Activated CD4-positive, CD25-positive, alpha-beta regulatory T cell treated with anti-CD3 and anti-CD28 coated beads, Interleukin-2, amount 50 U/mL, for 72 hours (primary cell): Measurements from ENCODE around the gene CALCA.
A peak's percentile ranks its signal among the peaks of the same experiment; 100 is the strongest.
"Not testable (repeated sequence)": the region's sequence is repeated elsewhere in the genome, so short reads cannot be mapped to it uniquely, and the experiment has no call there.

Experiments
- DNase-seq: peaks from one replicate; pipeline ENCODE4 v3.0.0; 2021

CALCA gene, protein sequence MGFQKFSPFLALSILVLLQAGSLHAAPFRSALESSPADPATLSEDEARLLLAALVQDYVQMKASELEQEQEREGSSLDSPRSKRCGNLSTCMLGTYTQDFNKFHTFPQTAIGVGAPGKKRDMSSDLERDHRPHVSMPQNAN

DNA sequence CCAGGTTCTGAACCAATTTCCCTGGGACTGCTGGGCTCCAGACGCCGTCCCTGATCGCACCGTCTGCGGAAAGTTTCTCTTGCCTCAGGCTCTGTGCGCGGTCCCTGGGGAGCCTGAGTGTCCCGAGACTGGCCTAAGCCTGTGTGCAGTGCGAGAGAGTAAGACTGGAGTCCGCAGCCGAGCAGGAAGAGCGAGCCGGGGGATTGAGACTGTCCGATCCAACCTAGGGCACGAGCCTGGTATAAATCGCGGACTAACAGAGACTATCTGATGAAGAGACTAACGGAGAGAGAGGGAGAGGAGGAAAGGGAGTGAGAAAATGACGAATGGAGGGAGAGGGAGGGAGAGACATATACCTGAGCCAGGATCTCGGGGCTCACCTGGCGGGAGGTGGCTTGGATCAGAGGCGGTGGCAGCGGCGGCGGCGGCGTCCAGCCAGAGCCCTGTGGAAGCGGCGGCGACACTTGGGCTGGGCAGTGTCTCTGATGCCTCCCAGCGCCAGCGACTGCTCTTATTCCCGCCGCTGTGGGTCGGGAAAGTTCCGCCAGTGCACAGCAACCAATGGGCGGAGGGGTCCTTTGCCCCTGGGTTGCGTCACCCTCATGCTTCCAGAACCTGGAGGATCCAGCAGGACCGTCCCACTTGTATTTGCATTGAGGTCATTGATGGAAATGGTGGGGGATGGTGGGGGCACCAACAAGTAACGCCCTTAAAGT, at the start of gene CALCA:
CALCA (minus strand) TSS at position 487 of the 716 bp plus-strand sequence. CDS start 1,159 bp downstream, outside the sequence.
- no peak for DNase-seq

DNA sequence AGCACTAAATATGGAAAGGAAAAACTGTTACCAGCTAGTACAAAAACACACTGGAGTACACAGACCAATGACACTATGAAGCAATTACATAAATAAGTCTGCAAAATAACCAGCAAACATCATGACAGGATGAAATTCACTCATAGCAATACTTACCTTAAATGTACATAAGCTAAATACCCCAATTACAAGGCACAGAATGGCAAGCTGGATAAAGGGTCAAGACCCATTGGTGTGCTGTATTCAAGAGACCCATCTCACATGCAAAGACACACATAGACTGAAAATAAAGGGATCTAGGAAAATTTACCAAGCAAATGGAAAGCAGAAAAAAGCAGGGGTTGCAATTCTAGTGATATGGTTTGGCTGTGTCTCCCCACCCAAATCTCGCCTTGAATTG, 44.0 kb upstream of the CALCA start:
- no peak for DNase-seq

DNA sequence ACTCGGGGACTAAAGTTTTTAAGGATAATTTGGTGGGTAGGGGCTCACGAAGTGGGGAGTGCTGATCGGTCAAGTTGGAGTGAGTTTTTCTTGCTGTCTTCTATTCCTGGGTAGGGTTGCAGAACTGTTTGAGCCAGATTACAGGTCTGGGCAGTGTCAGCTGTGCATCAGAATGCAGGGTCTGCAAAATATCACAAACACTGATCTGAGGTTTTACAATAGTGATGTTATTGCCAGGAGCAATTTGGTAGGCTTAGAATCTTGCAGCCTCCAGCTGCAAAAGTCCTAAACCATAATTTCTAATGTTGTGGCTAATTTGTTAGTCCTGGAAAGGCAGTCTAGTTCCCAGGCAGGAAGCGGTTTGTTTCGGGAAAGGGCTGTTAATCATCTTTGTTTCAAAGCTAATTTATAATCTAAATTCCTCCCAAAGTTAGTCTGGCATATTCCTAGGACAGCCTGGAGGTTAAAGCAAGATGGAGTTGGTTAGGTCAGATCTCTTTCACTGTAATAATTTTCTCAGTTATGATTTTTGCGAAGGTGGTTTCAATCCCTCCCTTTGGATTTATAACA, 39.7 kb upstream of the CALCA start:
- no peak for DNase-seq

DNA sequence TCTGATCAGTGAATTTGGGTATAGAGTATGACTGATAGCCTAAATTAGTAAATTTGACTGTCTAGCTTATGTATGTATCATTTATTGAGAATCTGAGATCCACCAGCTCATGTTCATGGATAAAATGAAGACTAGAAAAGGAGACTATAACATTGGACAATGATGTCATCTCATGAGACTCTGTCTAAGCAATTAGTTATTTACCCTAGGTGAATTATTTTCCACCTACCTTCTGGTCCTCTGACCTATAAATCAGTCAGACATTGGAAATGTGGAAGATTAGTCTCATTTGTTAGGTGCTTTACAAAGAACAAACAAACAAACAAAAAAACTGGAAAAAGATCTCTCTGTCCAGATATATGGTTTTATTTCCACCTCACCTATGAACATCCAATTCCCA, 38.7 kb upstream of the CALCA start:
- DNase-seq, result no peak

DNA sequence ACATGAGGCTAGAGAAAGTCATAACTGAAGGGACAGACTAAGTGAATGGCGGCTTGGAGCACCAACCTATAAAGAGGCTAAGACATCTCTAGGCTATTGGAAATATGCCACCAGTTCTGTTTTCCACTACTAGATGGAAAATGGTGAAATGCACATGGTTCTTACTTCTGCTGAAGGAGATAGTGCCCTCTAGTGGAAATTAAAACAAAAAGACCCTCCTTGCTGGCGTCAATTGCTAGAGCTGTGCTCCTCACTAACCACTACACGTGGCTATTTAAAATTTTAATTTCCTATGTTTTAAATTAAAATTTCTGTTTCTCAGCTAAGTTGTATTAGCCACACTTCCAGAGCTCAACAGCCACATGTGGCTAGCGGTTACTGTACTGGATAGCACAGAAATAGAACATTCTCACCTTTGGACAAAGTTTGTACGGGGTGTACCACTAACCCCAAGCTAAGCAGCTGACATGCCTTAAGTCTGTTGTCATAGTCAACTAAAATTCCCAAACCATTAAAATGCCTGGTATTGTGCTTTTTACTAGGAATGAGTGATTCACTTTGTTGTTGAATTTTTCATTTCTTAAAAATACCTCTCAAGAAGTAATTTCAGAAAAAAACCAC, 34.1 kb upstream of the CALCA start:
- DNase-seq, result no peak

DNA sequence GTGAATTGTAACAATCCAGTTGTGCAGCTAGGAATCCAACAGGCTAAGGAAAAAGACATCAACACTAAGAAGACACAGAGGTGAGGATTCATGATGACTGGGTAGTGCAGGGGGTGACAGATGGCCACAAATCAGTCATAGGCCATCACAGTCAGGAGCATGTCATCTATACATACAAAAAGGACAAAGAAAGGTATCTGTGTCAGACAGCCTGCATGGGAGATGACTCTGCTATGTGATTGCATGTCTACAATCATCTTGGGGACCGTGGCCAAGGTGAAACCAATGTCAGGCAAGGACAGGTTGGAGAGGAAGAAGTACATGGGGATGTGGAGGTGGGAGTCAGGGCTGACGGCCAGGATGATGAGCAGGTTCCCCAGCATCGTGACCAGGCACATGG, 16.0 kb upstream of the CALCA start:
- not testable (repeated sequence) for DNase-seq

DNA sequence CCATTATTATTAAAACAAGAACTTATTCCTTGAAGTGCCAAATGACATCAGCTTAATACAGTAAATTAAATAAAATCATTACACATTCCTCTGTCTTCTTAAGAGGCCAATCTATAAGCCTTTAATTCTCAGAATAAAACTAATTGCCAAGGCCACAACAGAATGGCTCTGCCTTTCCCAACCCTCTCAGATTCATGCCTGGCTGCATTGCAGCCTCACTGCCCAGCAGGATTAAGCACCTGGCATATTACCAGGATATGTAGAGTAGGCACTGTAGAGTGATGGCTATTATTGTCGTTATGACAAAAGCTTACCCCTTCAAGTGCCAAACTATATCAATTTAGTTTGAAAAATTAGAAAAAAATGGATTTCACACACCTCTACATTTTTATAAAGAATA, 9.4 kb upstream of the CALCA start:
- no peak for DNase-seq

DNA sequence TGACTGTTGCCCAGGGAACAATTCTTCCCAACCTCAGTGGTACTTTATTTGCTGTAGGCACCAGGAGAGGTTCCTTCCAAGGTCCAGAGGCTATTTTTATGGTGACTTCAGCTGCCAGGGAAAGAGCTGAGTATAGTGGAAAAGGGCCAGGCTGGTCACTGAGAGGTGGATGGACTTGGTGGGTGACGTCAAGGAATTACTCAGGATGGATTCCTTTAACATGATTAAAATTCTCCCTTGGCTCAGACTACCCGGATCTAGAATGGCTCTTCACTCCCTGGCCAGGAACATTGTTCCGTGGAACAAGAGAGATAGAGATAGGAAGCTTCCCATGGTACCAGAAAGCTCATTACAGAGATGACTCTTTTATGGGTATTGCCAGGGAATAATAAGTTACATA, 8.7 kb upstream of the CALCA start:
- DNase-seq, result no peak

DNA sequence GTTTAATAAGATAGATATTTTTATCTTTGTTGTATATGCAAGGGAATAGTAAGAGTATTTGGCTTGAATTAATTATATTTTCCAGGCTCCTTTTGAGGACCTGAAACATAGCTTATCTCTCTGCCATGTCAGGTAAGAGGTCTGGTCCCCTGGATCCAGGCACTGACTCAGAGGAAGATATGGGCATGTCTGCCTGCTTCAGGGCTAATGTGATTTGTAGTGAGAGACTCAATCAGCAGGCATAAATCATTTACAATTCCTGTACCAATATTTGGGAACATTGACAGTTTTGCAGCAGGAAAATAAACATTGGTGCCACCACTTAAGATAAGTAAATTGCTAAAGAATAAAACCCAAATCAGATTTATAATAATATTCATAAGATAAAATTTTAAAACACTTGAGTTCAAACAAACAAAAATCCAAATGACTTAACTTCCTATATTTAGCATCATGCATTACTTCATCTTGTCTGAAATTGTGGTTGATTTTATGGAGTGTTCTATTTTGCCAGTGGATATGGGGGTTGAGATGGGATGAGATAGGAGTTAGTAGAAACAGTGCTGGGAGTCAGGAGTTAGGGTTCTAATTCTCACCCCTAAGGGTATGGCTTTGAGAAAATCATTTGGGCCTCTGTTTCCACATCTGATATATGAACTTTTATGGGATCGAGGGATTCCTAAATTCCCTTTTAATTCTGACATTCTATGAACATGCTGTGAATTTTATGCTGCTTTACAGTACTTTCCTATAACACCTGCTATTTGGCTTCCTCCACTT, 5.1 kb upstream of the CALCA start:
- DNase-seq, result no peak

DNA sequence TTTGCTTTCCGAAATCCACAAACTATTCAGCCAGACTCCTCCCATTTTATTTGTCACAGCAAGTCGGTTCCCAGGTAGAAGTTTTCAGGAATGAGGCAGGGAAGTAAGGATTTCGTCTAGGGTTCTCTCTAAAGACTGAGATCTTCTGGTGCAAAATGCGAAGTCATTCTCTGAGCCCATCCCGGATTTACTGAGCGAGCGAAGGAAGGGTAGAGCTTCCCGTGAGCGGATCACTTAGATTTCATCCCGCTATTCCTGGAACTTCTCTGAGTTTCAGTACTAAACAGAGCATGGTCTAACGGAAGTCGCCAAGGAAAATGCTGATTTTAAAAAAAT, 3.1 kb upstream of the CALCA start:
- no peak for DNase-seq

DNA sequence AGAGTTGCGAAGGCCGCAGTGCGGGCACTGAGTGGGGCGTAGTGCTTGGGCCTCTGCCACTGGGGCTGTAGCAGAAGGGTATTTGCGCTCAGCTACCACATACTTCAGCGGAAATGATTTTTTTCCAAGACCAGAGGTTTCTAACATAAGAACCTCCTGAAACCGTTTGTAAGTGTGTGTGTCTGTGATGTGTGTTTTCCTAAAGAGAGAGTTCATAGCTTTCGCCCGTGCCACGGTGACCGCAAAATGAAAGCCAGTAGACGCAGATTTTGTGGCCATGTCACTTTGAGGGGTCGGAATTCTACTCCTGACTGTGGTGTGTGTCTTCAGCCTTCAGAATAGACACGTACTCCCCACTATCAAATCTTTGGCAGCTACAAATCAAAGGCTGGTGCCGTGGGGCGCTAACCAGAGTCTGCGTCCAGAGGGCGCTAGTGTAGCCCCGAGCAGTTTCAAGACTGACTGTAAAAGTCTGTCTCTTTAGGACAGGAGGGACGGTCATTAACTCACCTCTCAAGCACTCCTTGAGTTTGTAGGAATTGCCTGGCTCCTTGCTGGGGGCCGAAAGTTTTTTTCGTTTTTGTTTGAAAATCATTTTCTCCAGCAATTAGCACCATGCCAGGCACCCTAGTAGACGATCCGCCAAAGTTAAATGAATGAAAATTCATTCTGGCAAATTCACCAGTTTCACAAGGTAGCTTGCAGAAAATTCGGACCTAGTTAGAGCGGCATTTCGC, 2.5 kb upstream of the CALCA start:
- peak; percentile 49 for DNase-seq

DNA sequence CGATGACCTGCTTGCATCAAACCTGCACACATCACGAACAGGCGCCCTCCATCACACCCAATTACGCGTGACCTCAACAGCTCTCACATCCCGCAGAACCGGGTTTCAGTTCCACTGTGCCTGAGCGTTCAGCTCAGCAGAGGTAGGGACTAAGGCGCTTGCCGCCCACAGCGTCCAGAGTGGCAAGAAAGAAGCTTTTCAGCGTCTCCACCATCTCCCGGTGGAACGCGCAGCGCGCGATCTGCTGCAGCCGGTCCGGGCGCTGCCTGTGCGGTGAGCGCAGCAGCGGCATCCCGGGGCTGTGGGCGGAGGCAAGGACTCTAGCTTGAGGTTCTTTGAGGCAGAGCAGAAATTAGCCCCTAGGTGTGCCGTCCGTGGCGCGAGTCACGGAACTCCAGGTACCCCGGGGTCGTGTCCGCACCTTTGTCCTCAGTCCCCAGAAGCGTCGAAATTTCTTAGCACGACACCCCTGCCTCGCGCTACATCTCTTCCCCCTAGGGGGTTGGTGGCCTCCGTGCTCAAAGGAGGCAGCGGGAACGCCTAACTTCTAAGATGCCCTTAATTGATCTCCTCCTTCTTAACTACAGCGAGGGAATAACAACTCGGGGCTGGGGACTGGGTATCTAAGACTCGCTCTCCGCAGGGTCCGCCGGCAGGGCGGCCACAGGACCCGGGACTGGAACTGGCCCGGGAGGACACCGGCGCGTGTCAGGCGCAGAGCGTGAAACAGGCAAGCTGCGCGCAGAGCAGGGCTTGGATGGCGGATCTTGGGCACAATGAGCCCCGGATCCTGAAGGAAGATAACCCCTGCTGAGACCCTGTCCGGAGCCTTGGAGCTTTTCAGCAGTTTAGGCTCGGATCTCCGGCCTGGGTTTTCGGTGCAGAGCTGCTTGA, 1.7 kb upstream of the CALCA start:
- peak; percentile 35 for DNase-seq

DNA sequence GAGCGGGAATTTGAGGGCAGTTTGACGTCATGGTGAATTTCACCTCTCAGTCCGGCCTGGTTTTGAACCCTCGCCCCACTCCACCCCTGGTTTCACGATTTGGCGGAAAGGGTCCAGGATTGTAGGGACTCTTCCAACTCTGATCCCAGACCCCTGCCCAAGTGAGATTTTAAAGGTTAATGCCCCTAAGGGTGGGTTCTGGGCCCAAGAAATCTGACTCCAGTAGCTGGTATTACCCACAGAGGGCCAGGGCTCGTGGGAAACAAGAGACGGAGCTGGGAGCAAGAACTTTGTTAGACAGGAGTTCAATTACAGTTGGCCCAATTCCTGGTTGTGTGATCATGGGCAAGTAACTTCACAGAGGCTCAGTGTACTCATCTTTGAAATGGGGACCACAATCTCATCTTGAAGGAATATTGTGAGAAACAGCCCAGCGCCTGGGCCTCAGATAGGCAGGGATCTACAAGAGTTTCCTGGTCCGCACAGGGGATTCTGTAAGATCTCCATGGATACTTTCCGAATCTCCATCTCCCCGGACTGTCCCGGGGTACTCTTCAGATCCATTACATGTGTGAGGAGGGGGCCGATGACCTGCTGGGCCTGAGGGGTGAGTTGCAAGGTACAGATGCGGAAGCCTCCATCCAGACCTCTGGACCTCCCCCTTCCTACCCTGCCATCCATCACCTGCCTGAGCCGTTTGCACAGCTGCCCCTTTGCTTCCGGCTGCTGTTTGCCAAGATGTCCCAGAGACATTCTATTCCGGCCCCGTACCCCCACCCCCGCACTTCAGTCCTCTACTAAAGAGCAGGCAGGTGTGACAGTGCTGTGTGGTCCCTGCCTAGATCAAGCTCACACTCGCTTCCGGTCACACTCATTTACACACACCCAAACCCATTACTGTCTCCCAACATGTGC, 687 bp upstream of the CALCA start:
- DNase-seq, result no peak

DNA sequence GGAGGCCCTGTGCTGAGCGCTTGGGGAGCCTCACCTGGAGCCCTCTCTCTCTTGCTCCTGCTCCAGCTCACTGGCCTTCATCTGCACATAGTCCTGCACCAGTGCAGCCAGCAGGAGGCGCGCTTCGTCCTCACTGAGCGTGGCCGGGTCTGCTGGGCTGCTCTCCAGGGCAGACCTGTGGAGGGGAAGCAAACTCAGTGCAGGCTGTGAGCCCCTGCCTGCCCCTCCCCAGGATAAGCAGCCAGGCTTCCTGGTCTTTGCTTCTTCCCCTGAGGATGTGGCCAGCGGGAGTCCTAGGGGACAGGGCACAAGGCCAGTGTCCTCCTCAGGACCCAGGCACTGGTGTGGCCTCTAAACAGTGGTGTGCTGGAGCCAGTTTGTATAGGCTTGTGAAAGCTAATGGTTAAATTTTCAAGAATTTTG, 2.2 kb downstream of the CALCA start:
- DNase-seq, result peak; percentile 67

DNA sequence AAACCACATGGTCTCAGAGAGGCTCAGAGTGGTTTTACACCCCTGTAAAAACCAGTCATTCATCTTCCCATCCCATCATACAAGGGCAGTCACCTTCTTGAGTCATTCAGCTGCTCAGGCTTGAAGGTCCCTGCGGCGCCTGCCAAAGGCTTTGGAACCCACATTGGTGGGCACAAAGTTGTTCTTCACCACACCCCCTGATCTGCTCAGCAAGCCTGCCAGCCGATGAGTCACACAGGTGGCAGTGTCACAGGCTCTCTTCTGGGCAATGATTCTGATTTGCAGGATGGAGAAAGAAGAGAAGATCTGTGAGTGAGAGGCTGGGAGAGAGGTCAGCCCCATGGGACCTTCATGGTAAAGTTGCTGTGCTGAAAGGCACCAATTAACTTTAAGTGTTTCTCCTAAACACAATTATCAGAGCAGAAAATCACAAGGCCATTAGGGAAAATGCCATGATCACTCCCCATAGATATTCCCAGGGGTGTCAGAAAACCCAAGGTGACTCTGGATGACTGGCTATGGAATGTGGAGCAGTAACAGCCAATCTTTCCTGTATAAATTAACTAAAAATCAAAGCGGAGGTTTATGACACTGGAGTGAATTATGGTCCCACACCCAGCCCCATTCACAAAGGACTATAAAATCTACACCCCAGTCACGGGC, 4.4 kb downstream of the CALCA start:
- no peak for DNase-seq

DNA sequence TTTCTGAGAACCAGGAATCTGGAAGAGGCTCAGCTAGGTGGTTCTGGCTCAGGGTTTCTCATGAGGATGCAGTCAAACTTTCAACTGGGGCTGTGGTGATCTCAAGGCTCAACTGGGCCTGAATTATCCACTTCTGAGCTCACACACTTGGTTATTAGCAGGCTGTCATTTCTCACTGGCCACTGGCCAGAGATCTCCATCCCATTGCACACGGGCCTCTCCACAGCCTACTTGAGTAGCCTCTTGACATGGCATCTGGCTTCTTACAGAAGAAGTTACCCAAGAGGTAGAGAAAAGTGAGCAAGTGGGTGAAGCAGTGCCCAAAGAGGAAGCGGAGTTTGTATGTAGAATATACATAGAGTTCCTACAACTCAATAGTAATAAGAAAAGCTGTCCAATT, 16.0 kb downstream of the CALCA start:
- no peak for DNase-seq

DNA sequence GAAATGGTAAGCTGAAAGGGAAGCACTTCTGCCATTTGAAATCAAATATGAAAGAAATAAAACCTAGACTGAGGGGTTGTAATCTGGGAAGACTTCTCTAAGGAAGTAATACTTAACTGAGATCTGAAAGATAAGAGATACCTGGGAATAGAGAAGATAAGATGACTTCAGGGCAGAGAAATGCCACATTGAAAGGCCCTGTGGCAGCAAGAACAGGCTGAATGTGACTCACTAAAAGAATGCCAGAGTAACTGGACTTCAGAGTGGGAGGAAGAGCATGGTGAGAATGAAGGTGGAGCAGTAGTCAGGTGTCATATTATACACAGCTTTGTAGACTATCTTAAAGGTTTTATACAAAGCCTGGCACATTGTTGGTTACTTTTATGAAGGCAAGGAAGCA, 17.6 kb downstream of the CALCA start:
- DNase-seq, result no peak

DNA sequence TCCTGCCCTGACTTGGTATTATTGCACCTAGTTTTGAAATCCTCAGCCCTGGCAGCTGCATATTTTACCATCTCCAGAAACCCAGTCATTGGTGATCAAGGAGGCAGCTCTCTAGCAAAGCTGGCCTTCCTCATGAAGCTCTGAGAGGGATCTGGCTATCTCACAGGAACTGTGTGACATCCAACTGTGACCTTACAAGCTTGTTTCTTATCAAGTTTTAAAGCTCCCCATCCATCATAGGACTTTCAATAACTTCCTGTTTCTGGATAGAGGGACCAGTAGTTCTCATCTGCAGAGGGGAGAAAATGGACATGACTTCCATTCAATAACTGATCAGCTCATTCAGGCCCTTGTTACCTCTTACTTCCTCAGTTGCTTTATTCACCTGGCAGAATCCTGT, 18.2 kb downstream of the CALCA start:
- no peak for DNase-seq

DNA sequence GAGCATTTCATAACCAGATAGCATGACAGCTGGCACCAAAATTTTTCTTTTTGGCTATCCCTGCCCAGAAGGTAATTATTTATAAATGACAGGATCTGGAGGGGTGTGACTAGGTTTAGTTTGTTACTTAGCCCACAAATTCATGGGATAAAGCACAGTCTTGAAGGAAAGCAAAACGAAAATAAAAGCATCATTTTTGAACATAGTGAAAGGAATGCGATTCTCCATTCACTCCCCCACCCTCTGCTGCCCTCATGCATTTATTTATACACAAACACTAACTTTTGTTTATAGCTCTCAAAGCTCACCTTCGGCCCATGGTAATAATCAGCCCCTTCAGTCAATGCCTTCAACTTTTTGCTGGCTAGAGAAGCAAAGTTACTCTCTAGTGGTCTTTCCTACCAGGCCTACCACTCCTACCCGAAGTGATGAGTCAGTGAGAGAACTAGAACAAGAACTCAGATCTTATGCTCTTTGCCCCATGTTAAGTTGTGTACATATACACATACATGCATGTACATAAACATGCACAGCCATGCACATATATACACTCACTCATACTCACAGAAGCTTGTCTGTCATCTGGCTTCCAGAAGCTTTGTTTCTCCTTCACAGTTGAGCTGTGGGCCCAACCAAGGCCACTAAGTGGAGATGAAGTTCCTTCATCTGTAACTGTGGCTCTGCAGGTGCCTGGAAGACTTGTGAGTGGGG, 22.6 kb downstream of the CALCA start:
- no peak for DNase-seq
